ENCODE results near the gene DDIT4.

Gene DDIT4

DNA sequence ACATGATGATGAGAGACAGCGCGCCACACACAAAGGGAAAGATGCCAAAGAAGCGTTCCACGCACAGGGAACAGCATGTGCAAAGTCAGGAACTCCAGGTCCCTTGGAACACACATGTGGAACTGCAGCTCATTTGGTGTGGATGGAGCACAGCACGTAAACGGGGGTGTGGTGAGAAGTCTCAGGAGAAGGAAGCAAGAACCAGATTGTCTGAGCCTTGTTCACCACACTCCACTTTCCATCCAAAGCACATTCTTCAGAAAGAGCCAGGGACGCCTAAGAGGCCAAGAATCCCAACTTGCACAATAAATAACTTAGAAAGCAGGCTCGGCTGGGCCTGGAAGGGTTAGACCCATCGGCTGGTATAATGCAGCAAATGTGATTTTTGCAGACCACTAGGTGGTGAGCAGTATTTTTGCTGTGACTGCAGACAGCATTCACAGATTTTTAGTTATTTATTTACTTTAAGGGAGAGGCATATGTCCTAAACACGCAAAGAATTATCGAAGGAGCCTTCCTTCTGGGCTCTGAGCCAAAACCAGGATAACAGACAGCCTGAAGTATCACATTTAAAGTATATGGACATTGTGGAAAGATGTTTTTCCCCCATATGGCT, 29.8 kb upstream of the DDIT4 start:
- TF ChIP-seq, protein P1, sequence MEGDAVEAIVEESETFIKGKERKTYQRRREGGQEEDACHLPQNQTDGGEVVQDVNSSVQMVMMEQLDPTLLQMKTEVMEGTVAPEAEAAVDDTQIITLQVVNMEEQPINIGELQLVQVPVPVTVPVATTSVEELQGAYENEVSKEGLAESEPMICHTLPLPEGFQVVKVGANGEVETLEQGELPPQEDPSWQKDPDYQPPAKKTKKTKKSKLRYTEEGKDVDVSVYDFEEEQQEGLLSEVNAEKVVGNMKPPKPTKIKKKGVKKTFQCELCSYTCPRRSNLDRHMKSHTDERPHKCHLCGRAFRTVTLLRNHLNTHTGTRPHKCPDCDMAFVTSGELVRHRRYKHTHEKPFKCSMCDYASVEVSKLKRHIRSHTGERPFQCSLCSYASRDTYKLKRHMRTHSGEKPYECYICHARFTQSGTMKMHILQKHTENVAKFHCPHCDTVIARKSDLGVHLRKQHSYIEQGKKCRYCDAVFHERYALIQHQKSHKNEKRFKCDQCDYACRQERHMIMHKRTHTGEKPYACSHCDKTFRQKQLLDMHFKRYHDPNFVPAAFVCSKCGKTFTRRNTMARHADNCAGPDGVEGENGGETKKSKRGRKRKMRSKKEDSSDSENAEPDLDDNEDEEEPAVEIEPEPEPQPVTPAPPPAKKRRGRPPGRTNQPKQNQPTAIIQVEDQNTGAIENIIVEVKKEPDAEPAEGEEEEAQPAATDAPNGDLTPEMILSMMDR (conservative IDR thresholded peaks at IDR 0.05): peak; percentile 33
- H3K27ac ChIP-seq: peak overlapping the region; percentile 43

DNA sequence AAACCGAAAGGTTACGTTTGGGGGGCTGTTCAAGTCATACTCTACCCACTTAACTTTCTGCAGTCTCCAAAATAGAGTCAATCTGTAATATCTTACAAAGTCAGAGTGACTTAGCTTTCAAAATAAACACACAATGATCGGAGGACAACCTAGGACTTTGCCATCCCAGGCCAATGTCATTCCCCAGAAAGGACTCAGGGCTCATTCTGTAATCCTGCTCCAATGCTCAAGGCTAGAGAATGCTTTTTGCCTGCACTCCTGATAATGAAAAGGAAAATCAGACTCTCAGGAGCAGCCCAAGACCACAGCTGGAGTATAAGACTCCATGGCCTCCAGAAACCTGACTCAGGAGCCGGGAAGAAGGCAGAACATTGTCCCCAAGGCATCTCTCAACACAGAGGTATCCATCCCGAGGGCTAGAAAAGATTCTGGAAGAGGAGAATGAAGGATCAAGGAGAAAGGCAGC, 29.1 kb upstream of the DDIT4 start:
- peak overlapping the region; percentile 43 for H3K27ac ChIP-seq
- TF ChIP-seq, protein P1 (conservative IDR thresholded peaks at IDR 0.05): no peak

DNA sequence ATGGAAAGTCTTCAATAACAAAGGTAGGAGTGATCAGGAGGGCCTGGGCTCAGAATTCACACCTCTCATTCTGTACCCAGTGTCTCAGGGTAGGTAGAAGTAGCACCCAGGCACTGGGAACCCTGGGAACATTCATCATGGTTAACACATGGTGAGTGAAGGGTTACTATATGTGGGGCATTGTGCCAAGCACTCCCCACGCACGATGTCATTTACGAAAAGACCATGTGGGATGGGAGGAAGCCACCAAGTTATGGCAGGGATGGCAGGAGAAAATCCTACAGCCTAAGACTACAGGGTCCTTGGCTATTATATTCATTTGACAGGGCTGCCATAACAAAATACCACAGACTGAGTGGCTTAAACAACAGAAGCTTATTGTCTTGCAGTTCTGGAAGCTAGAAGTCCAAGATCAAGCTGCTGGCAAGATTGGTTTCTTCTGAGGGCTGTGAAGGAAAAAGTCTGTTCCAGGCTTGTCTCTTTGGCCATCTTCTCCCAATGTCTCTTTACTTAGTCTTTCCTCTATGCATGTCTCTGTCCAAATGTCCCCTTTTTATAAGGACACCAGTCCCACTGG, 27.7 kb upstream of the DDIT4 start:
- TF ChIP-seq, protein P1 (conservative IDR thresholded peaks at IDR 0.05): no peak
- H3K27ac ChIP-seq: no peak overlapping the region

DNA sequence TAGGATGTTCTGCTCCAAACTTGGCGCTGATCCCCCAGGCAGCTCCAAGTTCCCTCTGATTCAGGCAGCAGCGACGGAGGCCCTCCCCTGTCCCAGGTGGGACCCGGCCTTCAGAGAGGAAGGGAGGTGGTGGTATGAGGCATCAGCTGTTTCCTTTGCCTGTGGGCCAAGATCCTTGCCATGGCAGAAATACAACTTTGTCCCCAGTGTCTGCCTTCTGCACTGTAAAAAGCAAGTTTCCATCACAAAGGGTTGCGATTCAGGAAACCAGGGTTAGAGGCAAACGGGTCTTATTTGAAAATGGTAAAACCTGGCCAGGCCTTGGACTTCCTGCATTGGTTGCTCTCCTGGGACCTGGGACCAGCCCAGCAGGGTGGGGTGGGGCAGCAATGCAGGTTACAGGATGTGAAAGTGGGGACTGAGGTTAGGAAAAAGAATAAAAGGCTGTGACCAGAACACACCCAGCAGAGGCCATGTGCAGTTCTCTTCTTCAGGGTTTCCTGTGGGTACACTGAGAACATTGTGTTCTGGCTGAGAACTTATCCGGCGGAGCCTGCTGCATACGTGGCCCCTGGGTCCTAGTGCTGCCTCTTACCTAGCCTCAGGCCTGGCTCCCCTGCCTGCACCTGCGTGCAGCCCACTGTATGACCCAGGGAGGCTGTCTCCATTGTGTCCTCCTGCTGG, 25.1 kb upstream of the DDIT4 start:
- peak overlapping the region; percentile 85 for H3K27ac ChIP-seq
- TF ChIP-seq, protein P1 (conservative IDR thresholded peaks at IDR 0.05): no peak

DNA sequence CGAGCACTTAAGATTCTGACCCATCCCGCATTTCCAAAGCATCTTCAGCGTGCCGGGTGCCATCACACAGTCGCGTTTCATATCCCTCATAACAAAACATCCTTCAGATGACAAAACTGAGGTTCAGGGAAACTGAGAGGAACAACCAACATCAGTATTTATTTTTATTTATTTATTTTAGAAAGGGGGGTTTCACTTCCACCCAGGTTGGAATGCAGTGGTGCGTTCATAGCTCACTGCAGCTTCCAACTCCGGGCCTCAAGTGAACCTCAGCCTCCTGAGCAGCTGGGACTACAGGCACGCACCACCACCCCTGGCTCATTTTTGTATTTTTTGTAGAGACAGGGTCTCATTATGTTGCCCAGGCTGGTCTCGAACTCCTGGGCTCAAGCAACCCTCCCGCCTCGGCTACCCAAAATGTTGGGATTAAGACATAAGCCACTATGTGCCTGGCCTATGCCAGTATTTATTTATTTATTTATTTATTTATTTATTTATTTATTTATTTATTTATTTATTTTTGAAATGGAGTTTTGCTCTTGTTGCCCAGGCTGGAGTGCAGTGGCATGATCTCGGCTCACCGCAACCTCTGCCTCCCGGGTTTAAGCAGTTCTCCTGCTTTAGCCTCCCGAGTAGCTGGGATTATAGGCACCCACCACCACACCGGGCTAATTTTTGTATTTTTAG, 24.4 kb upstream of the DDIT4 start:
- H3K27ac ChIP-seq: peak overlapping the region; percentile 85

DNA sequence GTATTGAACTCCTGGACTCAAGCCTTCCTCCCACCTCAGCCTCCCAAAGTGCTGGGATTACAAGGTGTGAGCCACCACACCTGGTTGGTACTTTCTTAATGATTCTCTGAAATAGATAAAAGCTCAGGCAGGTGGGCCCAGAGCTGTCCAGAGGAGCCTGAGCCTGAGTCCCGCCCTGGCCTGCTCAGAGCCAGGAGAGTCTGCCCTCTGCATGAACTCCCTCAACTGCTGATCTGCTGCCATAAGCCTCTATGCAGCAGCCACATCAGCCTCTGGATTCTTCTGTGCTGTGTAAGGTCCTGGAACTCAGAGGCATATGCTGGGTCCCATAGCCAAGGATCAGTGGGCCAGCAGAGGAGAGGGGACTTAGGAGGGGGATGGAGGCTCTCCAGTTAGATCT, 23.1 kb upstream of the DDIT4 start:
- TF ChIP-seq, protein P1 (conservative IDR thresholded peaks at IDR 0.05): no peak
- no peak overlapping the region for H3K27ac ChIP-seq

DNA sequence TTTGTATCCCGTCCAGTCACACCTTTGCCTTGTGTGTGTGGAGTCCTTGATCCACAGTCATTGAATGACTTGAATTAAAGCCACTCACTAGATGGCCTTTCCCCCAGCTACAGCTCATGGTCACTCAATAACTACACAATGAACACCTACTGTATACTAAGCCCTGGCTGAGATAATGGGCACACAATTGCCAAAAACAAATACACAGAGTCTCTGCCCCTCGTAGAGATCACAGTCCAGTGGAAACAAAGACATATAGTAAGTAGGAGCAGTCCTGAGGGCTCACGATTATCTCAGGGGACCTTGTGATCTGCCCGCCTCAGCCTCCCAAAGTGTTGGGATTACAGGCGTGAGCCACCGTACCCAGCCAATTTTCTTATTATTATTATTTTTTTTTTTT, 22.1 kb upstream of the DDIT4 start:
- H3K27ac ChIP-seq: no peak overlapping the region

More for the DNA sequence above, 22.1 kb upstream of the DDIT4 start:
- TF ChIP-seq, protein P1 (conservative IDR thresholded peaks at IDR 0.05): no peak
